ENCODE measurements around the gene STRAP.

STRAP gene

GRCh38 chr12:15851045-15851620 lies 31.1 kb upstream of the STRAP start:
- no peak for DNase-seq (ENCODE audit: low read depth, low spot score)
- Histone ChIP-seq H3K27ac (no peak overlapping the region), H3K9ac (ENCODE audit: insufficient read length) (no peak overlapping the region), H3K36me3 (ENCODE audit: insufficient read depth, low read length) (no peaks in the 10 kb centered on the region), H3K4me3 (no peak overlapping the region), H3K9me3 (ENCODE audit: low read depth, low read length) (no peaks in the 10 kb centered on the region)
- TF ChIP-seq POLR2AphosphoS5 (IDR thresholded peaks at IDR 0.05; ENCODE audit: borderline replicate concordance, low read depth, low read length): no peak
- no peak for TF ChIP-seq FOXP2 (optimal IDR thresholded peaks at IDR 0.05; ENCODE audit: control extremely low read depth, extremely low read length, insufficient read depth)
- no peak for TF ChIP-seq EZH2 (IDR thresholded peaks at IDR 0.05)

- Histone ChIP-seq H3K9ac (ENCODE audit: insufficient read length) (no peak overlapping the region), H3K27ac (no peak overlapping the region), H3K36me3 (ENCODE audit: insufficient read depth, low read length) (no peaks in the 10 kb centered on the region), H3K9me3 (ENCODE audit: low read depth, low read length) (no peaks in the 10 kb centered on the region), H3K4me3 (no peak overlapping the region)
- no peak for TF ChIP-seq POLR2AphosphoS5 (IDR thresholded peaks at IDR 0.05; ENCODE audit: borderline replicate concordance, low read depth, low read length)
- no peak for TF ChIP-seq EZH2 (IDR thresholded peaks at IDR 0.05)
- no peak for TF ChIP-seq FOXP2 (optimal IDR thresholded peaks at IDR 0.05; ENCODE audit: control extremely low read depth, extremely low read length, insufficient read depth)
- DNase-seq (ENCODE audit: low read depth, low spot score): no peak
These were observed 30.3 kb upstream of the STRAP start for GRCh38 chr12:15851919-15852318.

- Histone ChIP-seq H3K36me3 (ENCODE audit: insufficient read depth, low read length) (no peaks in the 10 kb centered on the region), H3K4me3 (no peak overlapping the region), H3K9me3 (ENCODE audit: low read depth, low read length) (no peaks in the 10 kb centered on the region), H3K9ac (ENCODE audit: insufficient read length) (no peak overlapping the region), H3K27ac (no peak overlapping the region)
- TF ChIP-seq EZH2 (IDR thresholded peaks at IDR 0.05): no peak
- TF ChIP-seq POLR2AphosphoS5 (IDR thresholded peaks at IDR 0.05; ENCODE audit: borderline replicate concordance, low read depth, low read length): no peak
- TF ChIP-seq FOXP2 (optimal IDR thresholded peaks at IDR 0.05; ENCODE audit: control extremely low read depth, extremely low read length, insufficient read depth): no peak
- no peak for DNase-seq (ENCODE audit: low read depth, low spot score)
These were observed 29.8 kb upstream of the STRAP start for GRCh38 chr12:15852383-15852782.

GRCh38 chr12:15853877-15854276 lies 28.3 kb upstream of the STRAP start:
- no peak for DNase-seq (ENCODE audit: low read depth, low spot score)
- H3K9me3 ChIP-seq (ENCODE audit: low read depth, low read length): no peaks in the 10 kb centered on the region
- no peak overlapping the region for H3K9ac ChIP-seq (ENCODE audit: insufficient read length)
- TF ChIP-seq POLR2AphosphoS5 (IDR thresholded peaks at IDR 0.05; ENCODE audit: borderline replicate concordance, low read depth, low read length): no peak
- TF ChIP-seq EZH2 (IDR thresholded peaks at IDR 0.05): no peak
- TF ChIP-seq FOXP2 (optimal IDR thresholded peaks at IDR 0.05; ENCODE audit: control extremely low read depth, extremely low read length, insufficient read depth): no peak
- H3K36me3 ChIP-seq (ENCODE audit: insufficient read depth, low read length): no peaks in the 10 kb centered on the region
- no peak overlapping the region for H3K27ac ChIP-seq
- no peak overlapping the region for H3K4me3 ChIP-seq

GRCh38 chr12:15854916-15855315 lies 27.3 kb upstream of the STRAP start:
- Histone ChIP-seq H3K4me3 (no peak overlapping the region), H3K9ac (ENCODE audit: insufficient read length) (no peak overlapping the region), H3K36me3 (ENCODE audit: insufficient read depth, low read length) (no peaks in the 10 kb centered on the region), H3K9me3 (ENCODE audit: low read depth, low read length) (no peaks in the 10 kb centered on the region), H3K27ac (no peak overlapping the region)
- TF ChIP-seq FOXP2 (optimal IDR thresholded peaks at IDR 0.05; ENCODE audit: control extremely low read depth, extremely low read length, insufficient read depth) (no peak), POLR2AphosphoS5 (IDR thresholded peaks at IDR 0.05; ENCODE audit: borderline replicate concordance, low read depth, low read length) (no peak), EZH2 (IDR thresholded peaks at IDR 0.05) (no peak)
- no peak for DNase-seq (ENCODE audit: low read depth, low spot score)

GRCh38 chr12:15855646-15856045 lies 26.5 kb upstream of the STRAP start:
- H3K27ac ChIP-seq: no peak overlapping the region
- no peaks in the 10 kb centered on the region for H3K9me3 ChIP-seq (ENCODE audit: low read depth, low read length)
- H3K4me3 ChIP-seq: no peak overlapping the region
- TF ChIP-seq EZH2 (IDR thresholded peaks at IDR 0.05): no peak
- TF ChIP-seq POLR2AphosphoS5 (IDR thresholded peaks at IDR 0.05; ENCODE audit: borderline replicate concordance, low read depth, low read length): no peak
- no peak for TF ChIP-seq FOXP2 (optimal IDR thresholded peaks at IDR 0.05; ENCODE audit: control extremely low read depth, extremely low read length, insufficient read depth)
- no peaks in the 10 kb centered on the region for H3K36me3 ChIP-seq (ENCODE audit: insufficient read depth, low read length)
- DNase-seq (ENCODE audit: low read depth, low spot score): no peak
- no peak overlapping the region for H3K9ac ChIP-seq (ENCODE audit: insufficient read length)

- Histone ChIP-seq H3K27ac (no peak overlapping the region), H3K9ac (ENCODE audit: insufficient read length) (no peak overlapping the region)
- TF ChIP-seq EZH2 (IDR thresholded peaks at IDR 0.05) (no peak), POLR2AphosphoS5 (IDR thresholded peaks at IDR 0.05; ENCODE audit: borderline replicate concordance, low read depth, low read length) (no peak), FOXP2 (optimal IDR thresholded peaks at IDR 0.05; ENCODE audit: control extremely low read depth, extremely low read length, insufficient read depth) (no peak)
These were observed 25.8 kb upstream of the STRAP start for GRCh38 chr12:15856097-15856982.

GRCh38 chr12:15858353-15858752 lies 23.8 kb upstream of the STRAP start:
- Histone ChIP-seq H3K9me3 (ENCODE audit: low read depth, low read length) (no peaks in the 10 kb centered on the region), H3K9ac (ENCODE audit: insufficient read length) (no peak overlapping the region), H3K36me3 (ENCODE audit: insufficient read depth, low read length) (no peaks in the 10 kb centered on the region), H3K4me3 (no peak overlapping the region), H3K27ac (no peak overlapping the region)
- DNase-seq (ENCODE audit: low read depth, low spot score): no peak
- TF ChIP-seq FOXP2 (optimal IDR thresholded peaks at IDR 0.05; ENCODE audit: control extremely low read depth, extremely low read length, insufficient read depth) (no peak), EZH2 (IDR thresholded peaks at IDR 0.05) (no peak)

More at GRCh38 chr12:15856097-15856982, 25.8 kb upstream of the STRAP start:
- Histone ChIP-seq H3K4me3 (no peak overlapping the region), H3K9me3 (ENCODE audit: low read depth, low read length) (no peaks in the 10 kb centered on the region), H3K36me3 (ENCODE audit: insufficient read depth, low read length) (no peaks in the 10 kb centered on the region)
- DNase-seq (ENCODE audit: low read depth, low spot score): peak; percentile 61

Measured in SK-N-MC (cell line).